Progenitor cell of endocrine pancreas (in vitro differentiated cells): ENCODE results near the gene DCTN1. TPM values are rescaled to one million over a fixed set of nuclear protein-coding genes. Genes with fewer than 3 reads are reported as not detected.

Experiments
- DNase-seq: peaks from one replicate; pipeline ENCODE4 v3.0.0; 2021; ENCODE audit warnings: low spot score; ENCODE audit not compliant: unreplicated experiment
- H3K27ac Mint-ChIP-seq: 2 replicates; pipeline ENCODE4 v1.8.0; 2021; ENCODE audit warnings: mild to moderate bottlenecking, moderate library complexity, mixed read lengths
- H3K27me3 Mint-ChIP-seq: 2 replicates; pipeline ENCODE4 v1.8.0; 2021; ENCODE audit warnings: mixed read lengths
- H3K36me3 Mint-ChIP-seq: 2 replicates; pipeline ENCODE4 v1.8.0; 2022; ENCODE audit warnings: mixed read lengths; ENCODE audit not compliant: insufficient read depth
- H3K4me1 Mint-ChIP-seq: 2 replicates; pipeline ENCODE4 v1.8.0; 2021; ENCODE audit warnings: low read depth, mixed read lengths
- H3K4me3 Mint-ChIP-seq: 2 replicates; pipeline ENCODE4 v1.8.0; 2021; ENCODE audit warnings: low read depth, mild to moderate bottlenecking, moderate library complexity, mixed read lengths
- H3K9me3 Mint-ChIP-seq: 2 replicates; pipeline ENCODE4 v1.8.0; 2021; ENCODE audit warnings: low read depth, mixed read lengths
- CTCF ChIP-seq: fragments of 200-600 bp; sonication (generic); IDR thresholded peaks from one replicate; pipeline ENCODE4 v1.5.0; 2021; ENCODE audit warnings: antibody characterized with exemption, mild to moderate bottlenecking; ENCODE audit not compliant: unreplicated experiment
- total RNA-seq: library from RNA; stranded (reverse); gene quantifications from 2 replicates; pipeline ENCODE4 v1.2.1, GENCODE V29; 2021

DCTN1 gene
- total RNA-seq, 1 donor from 2014 or later, result 195 TPM

DNA sequence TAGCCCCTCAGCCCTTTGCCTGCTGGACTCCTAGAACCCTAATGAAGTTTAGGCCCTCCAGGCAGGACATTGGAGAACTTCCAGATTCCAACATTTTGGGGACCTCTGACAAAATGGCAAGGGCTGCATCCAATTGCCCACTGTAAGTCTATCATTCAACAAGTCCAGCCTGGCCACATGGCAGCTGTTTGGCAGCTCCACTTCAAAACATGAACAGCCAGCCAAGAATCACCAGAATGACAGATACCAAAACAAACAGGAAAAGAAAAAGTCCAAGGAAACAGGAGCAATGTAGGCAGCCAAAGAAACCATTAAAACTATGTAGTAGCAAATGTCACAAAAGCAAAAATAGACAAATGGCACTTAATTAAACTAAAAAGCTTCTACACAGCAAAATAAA lies 62.4 kb downstream of the DCTN1 start:
- H3K9me3 Mint-ChIP-seq, result no peaks in the 10 kb centered on the region

DNA sequence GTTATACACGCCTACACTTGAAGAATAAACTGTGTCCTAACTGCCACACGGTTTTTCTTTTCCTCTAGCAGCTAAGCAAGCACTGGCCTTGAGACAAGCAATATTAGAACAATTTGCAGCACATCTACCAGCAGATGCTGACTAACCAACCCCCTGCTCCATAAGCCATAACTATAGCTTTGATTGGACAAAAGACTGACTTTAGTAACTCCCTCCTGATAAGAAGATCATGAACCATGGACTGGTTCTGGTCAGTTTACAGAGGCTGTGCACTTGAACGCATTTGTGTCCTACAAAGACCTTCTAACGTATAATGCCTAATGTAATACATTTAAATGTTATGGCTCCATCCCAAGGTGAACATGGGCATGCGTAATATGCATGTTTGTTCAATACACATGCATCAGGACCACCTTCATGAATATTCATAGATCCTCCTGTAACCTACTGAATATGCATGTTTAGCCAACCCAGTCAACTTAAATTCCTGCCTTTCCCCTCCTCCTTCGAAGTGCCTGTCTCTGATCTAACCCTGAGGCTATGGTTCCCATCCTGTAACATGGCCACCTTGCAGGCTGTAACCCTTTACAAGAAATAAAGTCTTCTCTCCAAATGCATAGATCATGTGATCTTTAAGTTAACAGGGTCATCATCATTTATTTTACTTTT lies 63.4 kb downstream of the DCTN1 start:
- no peak overlapping the region for H3K27ac Mint-ChIP-seq

More for the DNA sequence above, 62.4 kb downstream of the DCTN1 start:
- no peaks in the 10 kb centered on the region for H3K27me3 Mint-ChIP-seq
- H3K4me3 Mint-ChIP-seq, result no peak overlapping the region
- H3K4me1 Mint-ChIP-seq, result peaks cover 5% of the 10 kb centered on the region
- DNase-seq, result no peak
- H3K27ac Mint-ChIP-seq, result no peak overlapping the region
- no peak for TF ChIP-seq CTCF
- no peaks in the 10 kb centered on the region for H3K36me3 Mint-ChIP-seq

DNA sequence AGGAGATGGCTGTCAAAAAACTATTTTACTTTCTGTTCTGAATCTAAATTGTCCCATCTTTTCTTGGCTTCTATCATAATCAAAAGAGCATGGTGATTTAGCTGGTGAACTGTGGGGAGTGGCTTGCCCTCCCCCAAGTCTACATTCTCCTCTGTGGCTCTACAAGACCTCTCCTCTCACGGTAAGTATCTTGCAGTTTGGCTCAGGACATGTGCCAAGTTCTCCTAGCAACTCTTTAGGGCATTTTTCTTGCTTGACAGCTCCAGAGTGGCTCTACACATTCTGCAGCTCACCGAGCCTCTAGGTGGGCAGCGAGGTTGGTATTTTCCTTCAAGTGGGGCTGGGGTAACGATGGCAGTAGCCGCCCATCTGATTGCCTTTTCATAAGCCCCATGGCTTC lies 66.0 kb downstream of the DCTN1 start:
- Mint-ChIP-seq H3K4me3 (no peak overlapping the region), H3K4me1 (peaks cover 5% of the 10 kb centered on the region), H3K9me3 (peaks cover 5% of the 10 kb centered on the region), H3K27me3 (no peaks in the 10 kb centered on the region), H3K36me3 (peaks cover 6% of the 10 kb centered on the region), H3K27ac (no peak overlapping the region)
- no peak for DNase-seq
- TF ChIP-seq CTCF, result no peak

More for the DNA sequence above, 63.4 kb downstream of the DCTN1 start:
- no peaks in the 10 kb centered on the region for H3K36me3 Mint-ChIP-seq
- H3K9me3 Mint-ChIP-seq, result no peaks in the 10 kb centered on the region
- no peaks in the 10 kb centered on the region for H3K27me3 Mint-ChIP-seq
- no peak for TF ChIP-seq CTCF
- H3K4me1 Mint-ChIP-seq, result peaks cover 5% of the 10 kb centered on the region
- DNase-seq, result no peak
- no peak overlapping the region for H3K4me3 Mint-ChIP-seq

GRCh38 chr2:74313497-74313896 lies 66.6 kb downstream of the DCTN1 start:
- Mint-ChIP-seq H3K36me3 (peaks cover 6% of the 10 kb centered on the region), H3K27me3 (no peaks in the 10 kb centered on the region), H3K4me3 (no peak overlapping the region), H3K27ac (no peak overlapping the region), H3K4me1 (peaks cover 5% of the 10 kb centered on the region), H3K9me3 (peaks cover 5% of the 10 kb centered on the region)
- TF ChIP-seq CTCF, result no peak
- DNase-seq, result no peak

DNA sequence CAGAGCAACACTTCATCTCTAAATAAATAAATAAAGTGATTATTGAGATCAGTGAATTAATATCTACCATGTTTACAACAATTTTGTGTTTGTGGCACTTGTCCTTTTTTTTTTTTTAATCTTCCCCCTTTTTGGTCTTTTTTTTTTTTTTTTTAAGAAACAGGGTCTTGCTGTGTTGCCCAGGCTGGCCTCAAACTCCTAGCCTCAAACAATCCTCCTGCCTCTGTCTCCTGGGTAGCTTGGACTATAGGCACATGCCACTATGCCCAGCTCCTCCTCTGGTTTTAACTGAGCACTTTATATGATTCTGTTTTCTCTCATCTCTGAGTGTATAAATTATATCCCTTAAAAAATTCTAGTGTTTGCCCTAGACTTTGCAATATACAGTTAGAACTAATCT lies 67.2 kb downstream of the DCTN1 start:
- Mint-ChIP-seq H3K4me3 (no peak overlapping the region), H3K9me3 (peaks cover 5% of the 10 kb centered on the region), H3K36me3 (peaks cover 7% of the 10 kb centered on the region), H3K4me1 (peaks cover 4% of the 10 kb centered on the region), H3K27ac (no peak overlapping the region), H3K27me3 (no peaks in the 10 kb centered on the region)
- no peak for TF ChIP-seq CTCF
- DNase-seq, result no peak

Other genes starting within 250 kb of the DCTN1 start
- gene BOLA3, start 232.4 kb downstream of the DCTN1 start, total RNA-seq, result 23.8 and 24.8 TPM in 2 replicates
- 93.5 and 94.9 TPM in 2 replicates for gene MOB1A, start 201.4 kb downstream of the DCTN1 start, total RNA-seq
- 64.9 and 71.2 TPM in 2 replicates for gene MTHFD2, start 181.7 kb downstream of the DCTN1 start, total RNA-seq
- 4.1 and 5.9 TPM in 2 replicates for gene SLC4A5, start 36.9 kb downstream of the DCTN1 start, total RNA-seq
- gene C2orf81, start 41.3 kb upstream of the DCTN1 start, total RNA-seq, result 11.3 and 13.4 TPM in 2 replicates
- gene WDR54, start 41.4 kb upstream of the DCTN1 start, total RNA-seq, result 28.1 and 30.2 TPM in 2 replicates
- gene RTKN, start 61.6 kb upstream of the DCTN1 start, total RNA-seq, result 121 and 129 TPM in 2 replicates
- gene INO80B, start 74.8 kb upstream of the DCTN1 start, total RNA-seq, result 46.8 and 51.0 TPM in 2 replicates
- gene WBP1, start 78.1 kb upstream of the DCTN1 start, total RNA-seq, result 127 and 140 TPM in 2 replicates
- gene MOGS, start 85.1 kb upstream of the DCTN1 start, total RNA-seq, result 67.9 and 71.5 TPM in 2 replicates
- gene MRPL53, start 92.4 kb upstream of the DCTN1 start, total RNA-seq, result 61.3 and 64.1 TPM in 2 replicates
- 39.9 and 42.0 TPM in 2 replicates for gene CCDC142, start 102.7 kb upstream of the DCTN1 start, total RNA-seq
- gene TTC31, start 102.8 kb upstream of the DCTN1 start, total RNA-seq, result 32.2 and 34.8 TPM in 2 replicates
- gene LBX2, start 119.3 kb upstream of the DCTN1 start, total RNA-seq, result 7.3 and 9.3 TPM in 2 replicates
- 23.3 and 24.4 TPM in 2 replicates for gene PCGF1, start 127.4 kb upstream of the DCTN1 start, total RNA-seq
- gene TLX2, start 134.1 kb upstream of the DCTN1 start, total RNA-seq, result 0.33 TPM in 1 of 2 replicates, not detected in the other
- gene DQX1, start 145.9 kb upstream of the DCTN1 start, total RNA-seq, result 1.5 and 1.7 TPM in 2 replicates
- gene AUP1, start 149.4 kb upstream of the DCTN1 start, total RNA-seq, result 110 and 115 TPM in 2 replicates
- 35.9 and 41.9 TPM in 2 replicates for gene HTRA2, start 149.6 kb upstream of the DCTN1 start, total RNA-seq
- 23.4 and 24.2 TPM in 2 replicates for gene LOXL3, start 173.6 kb upstream of the DCTN1 start, total RNA-seq
- gene DOK1, start 174.4 kb upstream of the DCTN1 start, total RNA-seq, result 18.5 and 20.9 TPM in 2 replicates